Left cardiac atrium (tissue), 4 donors: ENCODE measurements around the gene HOXD8. TPM values are rescaled to one million over a fixed set of nuclear protein-coding genes. Genes with fewer than 3 reads are reported as not detected.
A peak's percentile ranks its signal among the peaks of the same experiment; 100 is the strongest.

Experiments
- ATAC-seq, 2 donors: fragments of 200-7000 bp; cut with Tn5 transposase; one replicate each; pipeline ENCODE4 v1.9.1; 2020; ENCODE audit warnings: mild to moderate bottlenecking in 2 of 2, moderate library complexity in 2 of 2
- DNase-seq: peaks from one replicate; pipeline ENCODE4 v3.0.0-alpha.2; 2020
- intact Hi-C, 2 donors: fragments of 100-400 bp; cut with DNase I; formaldehyde crosslinking; loops; one replicate each; pipeline versions ENCODE4 v1.14.1 to v1.15.1; 2022 to 2023
- microRNA-seq, 2 donors: library from miRNA; unstranded; fragments of <30 nt; microRNA quantifications; one replicate each; pipeline ENCODE4 v1.2.0, GENCODE V29; 2020
- total RNA-seq, 2 donors: library from RNA; stranded (reverse); fragmentation: NEBNext Ultra II Directional; extraction: Animal tissue kit (Norgen Biotek cat#: 25700); gene quantifications; one replicate each; pipeline ENCODE4 v1.2.1, GENCODE V29; 2021
- donor health status: DM: no; HTN: yes; CAD: no.
- donor health status: DM: no; HTN: yes; CAD: no; lungs with severe emphysema.
- donor health status: DM: yes; HTN: yes; CAD: no.
- donor health status: Dilated cardiomyopathy.

HOXD8 gene
- total RNA-seq, 2 donors from 2014 or later, result 1.2 to 1.3 TPM

- intact Hi-C loops, result no loop called here
- DNase-seq, result no peak
- ATAC-seq, result no peak
Measured at GRCh38 chr2:176174824-176175708, 45.6 kb downstream of the HOXD8 start.

- DNase-seq, result no peak
- ATAC-seq, result no peak
- intact Hi-C loops, result no loop called here
Measured at GRCh38 chr2:176175709-176176607, 46.5 kb downstream of the HOXD8 start.

DNA sequence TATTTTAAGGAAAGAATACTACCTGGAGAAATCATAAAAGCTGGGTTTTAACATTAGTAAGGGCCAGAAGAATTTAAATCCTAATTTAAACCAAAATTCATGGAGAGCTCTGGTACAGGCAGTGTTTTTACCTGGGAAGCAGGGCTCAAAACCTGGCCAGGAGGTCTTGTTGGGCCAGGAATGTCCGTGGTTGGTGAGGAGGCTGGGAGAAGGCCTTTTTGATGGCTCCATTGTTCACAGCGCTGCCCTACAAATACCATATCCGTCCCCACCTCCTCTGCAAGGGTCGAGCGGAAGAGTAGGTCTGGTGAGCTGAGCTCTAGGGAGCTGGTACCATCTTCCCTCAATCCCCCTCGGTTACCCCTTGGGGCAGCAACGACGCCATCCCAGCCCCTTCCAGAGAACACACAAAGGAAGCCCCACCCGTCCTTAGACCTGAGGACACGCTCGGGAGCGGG lies 48.1 kb downstream of the HOXD8 start:
- DNase-seq (no peak), ATAC-seq (peak in 1 of 2 donors; percentile 22)
- intact Hi-C loops, result no loop called here

DNA sequence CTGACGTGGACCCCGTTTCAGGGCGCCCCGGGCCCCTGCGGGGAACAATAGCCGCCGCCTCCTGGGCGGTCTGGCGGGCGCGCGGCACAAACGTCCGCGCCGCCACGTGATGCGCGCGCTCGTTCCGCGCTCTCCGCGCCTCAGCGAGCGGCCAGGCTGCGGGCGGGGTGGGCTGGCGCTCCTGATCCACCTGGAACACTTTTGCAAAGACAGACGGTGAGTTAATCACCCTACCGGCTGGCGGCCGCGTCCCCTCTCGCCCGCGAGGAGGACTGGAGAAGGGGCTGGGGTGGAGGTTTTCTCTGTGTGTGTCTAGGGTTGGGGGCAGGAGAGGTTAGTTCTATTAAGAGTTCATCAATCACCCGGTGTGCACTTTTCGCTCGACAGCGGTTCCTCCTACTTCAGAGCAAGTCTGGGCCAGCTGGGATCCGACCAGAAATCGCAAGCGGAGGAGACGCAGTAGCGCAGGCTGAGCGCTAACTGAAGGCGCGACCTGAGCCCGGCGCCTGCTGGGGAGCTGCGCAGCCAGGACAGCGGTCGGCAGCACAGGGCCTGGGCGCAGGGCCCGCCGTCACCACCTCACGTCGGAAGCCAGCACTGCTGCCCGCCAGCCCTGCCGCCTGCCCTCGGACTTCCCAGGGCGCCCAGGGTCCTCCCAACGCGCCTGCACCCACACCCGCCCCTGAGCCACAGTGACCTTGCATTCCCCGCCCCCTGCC lies 48.7 kb downstream of the HOXD8 start:
- DNase-seq (no peak), ATAC-seq (peak in 1 of 2 donors; percentile 48)
- intact Hi-C loops, result no loop called here

- DNase-seq (no peak), ATAC-seq (no peak)
- intact Hi-C loops, result no loop called here
Measured at GRCh38 chr2:176178757-176179295, 49.3 kb downstream of the HOXD8 start.

DNA sequence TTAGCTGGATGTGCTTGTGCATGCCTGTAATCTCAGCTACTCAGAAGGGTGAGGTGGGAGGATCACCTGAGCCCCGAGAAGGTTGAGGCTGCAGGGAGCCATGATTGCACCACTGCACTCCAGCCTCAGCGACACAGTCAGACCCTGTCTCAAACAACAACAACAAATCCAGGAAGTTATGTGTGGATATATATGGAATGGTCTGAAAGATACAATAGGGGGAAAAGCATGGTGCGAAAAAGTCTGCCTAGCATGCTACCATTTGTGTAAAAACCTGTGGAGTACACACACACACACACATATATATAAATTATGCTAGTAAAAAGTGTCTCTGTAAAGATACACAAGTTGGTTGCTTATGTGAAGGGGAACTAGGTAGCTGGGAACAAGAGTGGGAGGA lies 52.0 kb downstream of the HOXD8 start:
- DNase-seq, result no peak
- no peak for ATAC-seq
- intact Hi-C loops, result no loop called here

Small RNAs within 50 kb of the gene (microRNA-seq; reads per million reads assigned to microRNA genes)
- 2,802 to 7,883 reads per million in 2 donors for gene MIR10B

Other genes with a start within 250 kb of the HOXD8 start
- 10 to 100 TPM; 28.6 to 33.4 TPM for gene LNPK, start 127.4 kb upstream of the HOXD8 start, total RNA-seq
- gene EVX2, start 45.7 kb upstream of the HOXD8 start, total RNA-seq, result not detected
- gene HOXD13, start 37.0 kb upstream of the HOXD8 start, total RNA-seq, result not detected
- gene HOXD12, start 29.9 kb upstream of the HOXD8 start, total RNA-seq, result not detected
- gene HOXD11, start 22.4 kb upstream of the HOXD8 start, total RNA-seq, result not detected
- gene HOXD10, start 12.9 kb upstream of the HOXD8 start, total RNA-seq, result not detected
- gene HOXD9, start 7.0 kb upstream of the HOXD8 start, total RNA-seq, result under 1 TPM; 0.13 to 0.27 TPM
- under 1 TPM; 0.29 to 0.53 TPM for gene HOXD4, start 21.8 kb downstream of the HOXD8 start, total RNA-seq
- 1 to 10 TPM in 1 of 2 donors, under 1 TPM in 1; 0.73 to 1.1 TPM for gene HOXD3, start 27.6 kb downstream of the HOXD8 start, total RNA-seq
- gene HOXD1, start 59.0 kb downstream of the HOXD8 start, total RNA-seq, result under 1 TPM in 1 of 2 donors, not detected in 1; 0.21 TPM
- gene MTX2, start 139.7 kb downstream of the HOXD8 start, total RNA-seq, result 10 to 100 TPM; 37.1 to 41.9 TPM